Measurements from ENCODE around the gene TCEA2. TPM values are rescaled to one million over a fixed set of nuclear protein-coding genes. Genes with fewer than 3 reads are reported as not detected.

The TCEA2 gene
- total and polyA plus RNA-seq, 2 of the 13 experiments (the other 11 are each of a cell fraction or from before 2014, with no cell fraction given), result 28.1 to 33.7 TPM

- TF ChIP-seq AKNA (CRISPR knock-in tag; IDR thresholded peaks at IDR 0.05; ENCODE audit: borderline replicate concordance) (no peak), ZFP36L1 (CRISPR knock-in tag; IDR thresholded peaks at IDR 0.05) (0 out of 2 replicates have a peak, but pooled peaks have one; percentile 73), MLLT10 (CRISPR knock-in tag; IDR thresholded peaks at IDR 0.05) (no peak), ZNF713 (CRISPR knock-in tag; IDR thresholded peaks at IDR 0.05) (no peak), ZNF770 (CRISPR knock-in tag; IDR thresholded peaks at IDR 0.05) (no peak), HDAC6 (IDR thresholded peaks at IDR 0.05; ENCODE audit: low read depth, low read length) (no peak), ZNF180 (CRISPR knock-in tag; IDR thresholded peaks at IDR 0.05; ENCODE audit: borderline replicate concordance, low read depth) (no peak), BRF2 (CRISPR knock-in tag; IDR thresholded peaks at IDR 0.05) (no peak; the same call in 1 of the 2 replicates), ZNF232 (CRISPR knock-in tag; IDR thresholded peaks at IDR 0.05; ENCODE audit: borderline replicate concordance) (no peak; the same call in 1 of the 2 replicates), ZFP1 (CRISPR knock-in tag; IDR thresholded peaks at IDR 0.05) (no peak), ZNF878 (CRISPR knock-in tag; IDR thresholded peaks at IDR 0.05) (peak; percentile 58; the same call in 1 of the 2 replicates), PAF1 (CRISPR knock-in tag; IDR thresholded peaks at IDR 0.05) (no peak), JUND (CRISPR knock-in tag; IDR thresholded peaks at IDR 0.05) (no peak), ZNF576 (CRISPR knock-in tag; IDR thresholded peaks at IDR 0.05) (no peak), ZNF367 (CRISPR knock-in tag; IDR thresholded peaks at IDR 0.05; ENCODE audit: borderline replicate concordance) (no peak), ZBTB42 (CRISPR knock-in tag; IDR thresholded peaks at IDR 0.05) (no peak), DMTF1 (CRISPR knock-in tag; IDR thresholded peaks at IDR 0.05) (no peak), STAG1 (CRISPR knock-in tag; IDR thresholded peaks at IDR 0.05) (no peak), NCOA5 (CRISPR knock-in tag; IDR thresholded peaks at IDR 0.05) (no peak)
Observed at GRCh38 chr20:64042054-64042781, 20.8 kb upstream of the TCEA2 start (continued).
